ENCODE results near the gene PRR7. TPM values are rescaled to one million over a fixed set of nuclear protein-coding genes. Genes with fewer than 3 reads are reported as not detected.

Gene PRR7
- total RNA-seq, 2 donors from 2014 or later: 3.9 to 5.0 TPM

DNA sequence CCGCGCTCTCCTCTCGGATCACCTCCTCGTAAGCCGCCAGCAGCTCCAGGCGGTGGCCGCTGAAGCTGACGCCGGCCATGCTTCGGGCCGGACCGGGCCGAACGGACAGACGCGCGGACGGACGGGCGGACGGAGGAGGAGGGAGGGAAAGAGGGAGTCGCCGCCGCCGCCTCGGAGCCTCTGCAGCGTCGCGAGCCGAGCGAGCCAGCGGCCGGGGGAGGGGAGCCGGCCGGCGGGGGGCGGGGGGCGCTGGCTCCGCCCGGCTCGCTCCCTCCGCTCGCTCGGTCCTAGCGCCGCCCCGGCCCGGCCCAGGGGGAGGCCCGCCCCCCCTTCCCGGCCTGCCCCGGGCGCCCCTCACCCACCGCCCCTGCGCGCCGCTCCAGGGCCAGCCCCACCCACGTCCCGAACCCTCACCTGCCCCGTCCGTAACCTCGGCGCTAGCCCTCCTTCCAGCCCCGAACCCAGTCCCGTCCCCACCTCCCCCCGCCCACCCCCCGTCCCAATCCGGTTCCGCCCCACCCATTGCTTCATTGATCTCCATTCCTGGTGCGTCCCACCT, 26.9 kb downstream of the PRR7 start, which contains the start of gene DBN1:
Gene DBN1 (minus strand): TSS at position 192 of the 559 bp plus-strand sequence. CDS start 113 bp downstream, at position 79.
- peaks cover 3% of the 10 kb centered on the region for H3K27me3 ChIP-seq
- H3K27ac ChIP-seq: no peak within 1 kb of the TSS
- H3K36me3 ChIP-seq: no peaks in the 10 kb centered on the region
- intact Hi-C loops (cut with DNase I): no loop called here
- H3K9ac ChIP-seq (ENCODE audit: low read depth in 2 of 2, low read length in 2 of 2): peak within 1 kb of the TSS; percentile 9 to 69
- DNase-seq: no peak
- peaks cover 9% of the 10 kb centered on the region for H3K4me1 ChIP-seq
- peak within 1 kb of the TSS; percentile 55 for H3K4me3 ChIP-seq
- no peaks in the 10 kb centered on the region for H3K9me3 ChIP-seq
- TF ChIP-seq, protein P1, sequence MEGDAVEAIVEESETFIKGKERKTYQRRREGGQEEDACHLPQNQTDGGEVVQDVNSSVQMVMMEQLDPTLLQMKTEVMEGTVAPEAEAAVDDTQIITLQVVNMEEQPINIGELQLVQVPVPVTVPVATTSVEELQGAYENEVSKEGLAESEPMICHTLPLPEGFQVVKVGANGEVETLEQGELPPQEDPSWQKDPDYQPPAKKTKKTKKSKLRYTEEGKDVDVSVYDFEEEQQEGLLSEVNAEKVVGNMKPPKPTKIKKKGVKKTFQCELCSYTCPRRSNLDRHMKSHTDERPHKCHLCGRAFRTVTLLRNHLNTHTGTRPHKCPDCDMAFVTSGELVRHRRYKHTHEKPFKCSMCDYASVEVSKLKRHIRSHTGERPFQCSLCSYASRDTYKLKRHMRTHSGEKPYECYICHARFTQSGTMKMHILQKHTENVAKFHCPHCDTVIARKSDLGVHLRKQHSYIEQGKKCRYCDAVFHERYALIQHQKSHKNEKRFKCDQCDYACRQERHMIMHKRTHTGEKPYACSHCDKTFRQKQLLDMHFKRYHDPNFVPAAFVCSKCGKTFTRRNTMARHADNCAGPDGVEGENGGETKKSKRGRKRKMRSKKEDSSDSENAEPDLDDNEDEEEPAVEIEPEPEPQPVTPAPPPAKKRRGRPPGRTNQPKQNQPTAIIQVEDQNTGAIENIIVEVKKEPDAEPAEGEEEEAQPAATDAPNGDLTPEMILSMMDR (IDR thresholded peaks at IDR 0.05): no peak

DNA sequence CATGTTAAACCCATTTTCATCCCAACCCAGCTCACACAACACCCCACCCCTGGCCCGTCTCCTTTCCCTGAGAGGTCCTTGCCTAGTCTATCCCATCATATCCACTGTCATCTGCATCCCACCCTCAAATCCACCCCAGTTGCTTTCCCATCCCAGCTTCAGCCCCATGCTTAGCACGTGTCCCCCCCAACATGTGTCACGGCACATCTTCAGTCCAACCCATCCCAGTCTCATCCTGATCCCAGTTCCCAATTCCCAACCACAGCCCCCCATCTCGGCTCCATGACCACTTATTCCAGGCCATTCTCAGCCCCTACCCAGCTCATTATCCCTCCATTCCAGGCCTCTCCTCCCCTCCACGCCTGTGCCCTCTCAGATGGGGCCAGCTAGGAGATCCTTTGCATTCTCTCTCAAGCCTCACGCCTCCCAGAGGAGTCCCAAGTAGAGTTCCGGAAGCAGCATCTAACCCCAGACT, 27.4 kb downstream of the PRR7 start:
- peaks cover 9% of the 10 kb centered on the region for H3K4me1 ChIP-seq
- intact Hi-C loops (cut with DNase I): no loop called here
- TF ChIP-seq, protein P1 (IDR thresholded peaks at IDR 0.05): no peak
- H3K27ac ChIP-seq: no peak overlapping the region
- no peak overlapping the region for H3K9ac ChIP-seq (ENCODE audit: low read depth in 2 of 2, low read length in 2 of 2)
- no peak overlapping the region for H3K4me3 ChIP-seq
- no peak for DNase-seq
- H3K36me3 ChIP-seq: no peaks in the 10 kb centered on the region
- no peaks in the 10 kb centered on the region for H3K9me3 ChIP-seq
- peaks cover 3% of the 10 kb centered on the region for H3K27me3 ChIP-seq

DNA sequence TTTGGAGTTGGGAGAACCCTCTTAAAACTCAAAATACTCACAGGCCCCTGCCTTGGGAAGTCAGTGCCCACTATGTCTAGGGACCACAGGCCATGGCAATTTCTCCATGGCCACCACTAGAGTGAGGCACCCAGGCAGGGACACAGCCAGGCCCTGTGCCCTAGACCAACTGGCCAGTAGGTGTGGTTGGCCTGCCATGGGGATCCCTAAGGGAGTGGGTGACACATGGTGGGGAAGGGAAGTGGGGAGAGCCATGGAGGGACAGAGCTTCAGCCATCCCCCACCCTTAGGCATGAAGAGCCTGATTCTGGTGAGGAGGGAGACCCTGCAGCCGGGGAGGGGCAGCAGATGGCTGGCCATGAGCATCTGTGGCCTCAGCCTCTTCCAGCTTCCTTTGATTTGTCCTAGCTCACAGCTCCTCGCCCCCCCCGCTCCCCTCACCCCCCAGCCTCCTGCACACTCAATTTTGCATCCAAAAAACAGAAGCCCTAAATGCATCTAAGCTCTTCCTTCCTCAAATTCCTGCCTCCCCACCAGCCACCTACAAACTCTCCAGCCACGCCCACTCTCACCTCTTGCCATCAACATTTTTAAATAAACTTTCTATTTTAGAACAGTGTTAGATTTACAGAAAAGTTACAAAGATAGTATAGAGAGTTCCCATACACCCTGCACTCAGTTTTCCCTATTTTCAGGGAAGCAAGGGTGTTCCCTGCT, 28.4 kb downstream of the PRR7 start:
- intact Hi-C loops (cut with DNase I): no loop called here
- Histone ChIP-seq H3K9ac (ENCODE audit: low read depth in 2 of 2, low read length in 2 of 2) (no peak overlapping the region), H3K27me3 (peaks cover 3% of the 10 kb centered on the region), H3K9me3 (no peaks in the 10 kb centered on the region), H3K27ac (no peak overlapping the region), H3K4me1 (peaks cover 9% of the 10 kb centered on the region), H3K36me3 (no peaks in the 10 kb centered on the region), H3K4me3 (no peak overlapping the region)
- DNase-seq: no peak
- TF ChIP-seq, protein P1 (IDR thresholded peaks at IDR 0.05): no peak

DNA sequence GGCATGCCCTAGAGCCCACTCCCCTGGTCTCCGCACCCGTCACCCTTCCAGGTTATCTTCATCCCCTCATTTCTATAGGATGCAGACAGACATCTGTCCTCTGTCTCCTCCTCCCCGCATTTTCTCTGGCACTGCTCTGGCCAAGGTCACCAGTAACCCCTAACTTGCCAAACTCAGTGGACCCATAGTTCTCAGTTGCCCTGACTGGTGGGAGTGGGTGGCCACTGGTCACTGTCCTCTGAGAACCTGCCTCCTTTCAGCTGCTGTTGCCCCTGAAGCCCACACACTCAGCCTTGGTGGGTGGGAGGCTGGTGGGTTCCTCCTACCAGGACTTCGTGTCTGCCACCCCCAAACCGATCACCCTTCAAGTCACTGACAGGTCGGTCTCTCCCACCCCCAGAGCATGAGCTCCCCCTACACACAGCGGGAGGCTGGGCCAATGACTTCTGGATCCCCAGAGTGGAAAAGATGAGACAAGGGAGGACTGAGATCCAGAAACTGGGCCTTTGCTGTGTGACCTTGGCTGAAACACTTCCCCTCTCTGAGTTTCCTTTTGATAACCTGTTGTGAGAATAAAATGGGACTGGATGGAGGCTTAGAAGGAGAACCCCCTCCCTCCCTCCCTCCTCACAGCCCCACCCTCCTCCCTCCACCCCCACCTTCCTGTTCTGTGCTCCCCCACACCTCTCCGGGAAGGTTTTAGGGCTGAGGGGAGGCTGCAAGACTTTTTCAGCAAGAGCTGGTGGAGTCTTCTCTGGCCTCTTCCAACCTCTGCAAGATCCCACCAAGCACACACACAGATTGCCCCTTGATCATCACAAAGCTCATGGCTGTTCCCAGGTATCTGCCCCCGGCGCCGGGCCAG, 29.2 kb downstream of the PRR7 start:
- no peak for DNase-seq
- intact Hi-C loops (cut with DNase I): no loop called here
- Histone ChIP-seq H3K9ac (ENCODE audit: low read depth in 2 of 2, low read length in 2 of 2) (no peak overlapping the region), H3K4me1 (peaks cover 9% of the 10 kb centered on the region), H3K9me3 (no peaks in the 10 kb centered on the region), H3K36me3 (no peaks in the 10 kb centered on the region), H3K27ac (no peak overlapping the region), H3K4me3 (no peak overlapping the region), H3K27me3 (peaks cover 3% of the 10 kb centered on the region)
- TF ChIP-seq, protein P1 (IDR thresholded peaks at IDR 0.05): no peak

DNA sequence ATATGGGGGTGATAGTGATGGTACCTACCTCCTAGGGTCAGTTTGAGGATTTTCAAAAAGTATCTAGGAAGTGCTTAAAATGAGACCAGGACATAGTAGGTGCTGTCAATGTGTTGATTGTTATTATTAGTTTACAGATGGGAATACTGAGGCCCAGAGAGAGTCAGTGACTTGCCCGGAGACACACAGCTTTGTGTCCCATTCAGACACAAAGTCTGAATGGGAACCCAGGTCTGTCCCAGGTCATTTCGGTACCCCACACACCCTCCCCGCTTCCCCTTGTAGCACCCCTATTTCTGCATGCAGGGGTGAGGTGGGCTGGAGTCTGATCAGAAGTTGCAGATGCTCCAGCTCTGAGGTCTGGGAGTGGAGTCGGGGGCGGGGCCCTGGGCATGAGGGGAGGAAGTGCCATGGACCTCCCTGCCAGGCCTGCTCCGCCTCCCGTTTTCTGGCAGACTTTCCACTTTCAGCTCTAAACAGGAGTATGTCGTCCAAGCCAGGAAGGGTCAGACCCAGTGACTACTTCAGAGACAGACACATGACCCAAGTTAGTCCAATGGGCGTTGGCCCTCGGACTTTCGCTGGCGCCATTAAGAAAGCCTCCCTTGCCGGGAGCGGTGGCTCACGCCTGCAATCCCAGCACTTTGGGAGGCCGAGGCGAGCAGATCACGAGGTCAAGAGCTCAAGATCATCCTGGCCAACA, 30.1 kb downstream of the PRR7 start:
- intact Hi-C loops (cut with DNase I): no loop called here
- DNase-seq: no peak
- H3K36me3 ChIP-seq: no peaks in the 10 kb centered on the region
- H3K9me3 ChIP-seq: no peaks in the 10 kb centered on the region
- peaks cover 9% of the 10 kb centered on the region for H3K4me1 ChIP-seq
- H3K27ac ChIP-seq: no peak overlapping the region
- no peak overlapping the region for H3K4me3 ChIP-seq
- H3K9ac ChIP-seq (ENCODE audit: low read depth in 2 of 2, low read length in 2 of 2): no peak overlapping the region
- TF ChIP-seq, protein P1 (IDR thresholded peaks at IDR 0.05): no peak
- peaks cover 3% of the 10 kb centered on the region for H3K27me3 ChIP-seq

All from colonic mucosa (tissue), 4 donors.